NCI-H526 (cell line): ENCODE results near the gene SPATA6.
"Not testable (repeated sequence)": the region's sequence is repeated elsewhere in the genome, so short reads cannot be mapped to it uniquely, and the experiment has no call there.

Source experiments
- DNase-seq, 2 experiments: peaks; one replicate each; lab custom pipeline; 2025; lab: John Stamatoyannopoulos, UW

The SPATA6 gene

GRCh38 chr1:48462716-48463302 is 9.2 kb downstream of the SPATA6 start:
- no peak for DNase-seq

- DNase-seq: no peak
Measured at GRCh38 chr1:48450505-48450904, 21.5 kb downstream of the SPATA6 start.

- no peak for DNase-seq
Measured at GRCh38 chr1:48448932-48449331, 23.1 kb downstream of the SPATA6 start.

GRCh38 chr1:48444186-48444585 is 27.8 kb downstream of the SPATA6 start:
- DNase-seq: not testable (repeated sequence)

- peak; percentile 6 to 19 for DNase-seq
Measured at GRCh38 chr1:48442864-48443619, 29.0 kb downstream of the SPATA6 start.

GRCh38 chr1:48440786-48441185 is 31.2 kb downstream of the SPATA6 start:
- not testable (repeated sequence) for DNase-seq

- no peak for DNase-seq
Measured at GRCh38 chr1:48439380-48439779, 32.6 kb downstream of the SPATA6 start.

- not testable (repeated sequence) for DNase-seq
Measured at GRCh38 chr1:48437379-48437778, 34.6 kb downstream of the SPATA6 start.

GRCh38 chr1:48435312-48436002 is 36.5 kb downstream of the SPATA6 start:
- not testable (repeated sequence) for DNase-seq

GRCh38 chr1:48430832-48431231 is 41.2 kb downstream of the SPATA6 start:
- DNase-seq: no peak

GRCh38 chr1:48422009-48422408 is 50.0 kb downstream of the SPATA6 start:
- no peak for DNase-seq

GRCh38 chr1:48418742-48419141 is 53.3 kb downstream of the SPATA6 start:
- no peak for DNase-seq

GRCh38 chr1:48415050-48415449 is 57.0 kb downstream of the SPATA6 start:
- no peak for DNase-seq

GRCh38 chr1:48414264-48414663 is 57.7 kb downstream of the SPATA6 start:
- no peak for DNase-seq

- no peak for DNase-seq
Measured at GRCh38 chr1:48405940-48406339, 66.1 kb downstream of the SPATA6 start.

- DNase-seq: no peak
Measured at GRCh38 chr1:48405400-48405799, 66.6 kb downstream of the SPATA6 start.

- DNase-seq: no peak
Measured at GRCh38 chr1:48402599-48402998, 69.4 kb downstream of the SPATA6 start.

GRCh38 chr1:48396208-48396607 is 75.8 kb downstream of the SPATA6 start:
- no peak for DNase-seq

GRCh38 chr1:48391926-48392325 is 80.1 kb downstream of the SPATA6 start:
- DNase-seq: no peak

GRCh38 chr1:48387409-48387808 is 84.6 kb downstream of the SPATA6 start:
- DNase-seq: no peak

- no peak for DNase-seq
Measured at GRCh38 chr1:48374785-48375184, 97.2 kb downstream of the SPATA6 start.

- DNase-seq: no peak
Measured at GRCh38 chr1:48371598-48371997, 100.4 kb downstream of the SPATA6 start.

- DNase-seq: no peak
Measured at GRCh38 chr1:48362901-48363300, 109.1 kb downstream of the SPATA6 start.
